Stimulated activated CD8-positive, alpha-beta memory T cell treated with anti-CD3 and anti-CD28 coated beads, Interleukin-2, amount 100 ng/mL, for 48 hours (primary cell): ENCODE data around the gene C10orf71.

Experiments
- DNase-seq, 2 donors: peaks; one replicate each; pipeline ENCODE4 v3.0.0-alpha.2; 2020; ENCODE audit warnings: low read depth in 2 of 2

The C10orf71 gene

GRCh38 chr10:49335364-49335972 lies 36.5 kb downstream of the C10orf71 start:
- DNase-seq: no peak

GRCh38 chr10:49338604-49339003 lies 39.6 kb downstream of the C10orf71 start:
- DNase-seq: no peak

GRCh38 chr10:49344840-49345239 lies 45.9 kb downstream of the C10orf71 start:
- DNase-seq: no peak

- DNase-seq: no peak
Observed at GRCh38 chr10:49347342-49347741, 48.4 kb downstream of the C10orf71 start.

- no peak for DNase-seq
Observed at GRCh38 chr10:49347827-49348226, 48.9 kb downstream of the C10orf71 start.

- DNase-seq: no peak
Observed at GRCh38 chr10:49348593-49348992, 49.6 kb downstream of the C10orf71 start.

GRCh38 chr10:49349390-49349789 lies 50.4 kb downstream of the C10orf71 start:
- no peak for DNase-seq

- DNase-seq: no peak
Observed at GRCh38 chr10:49350138-49350537, 51.2 kb downstream of the C10orf71 start.

- DNase-seq: no peak
Observed at GRCh38 chr10:49350846-49351532, 52.0 kb downstream of the C10orf71 start.

- no peak for DNase-seq
Observed at GRCh38 chr10:49351669-49352068, 52.7 kb downstream of the C10orf71 start.

- DNase-seq: no peak
Observed at GRCh38 chr10:49352323-49352722, 53.4 kb downstream of the C10orf71 start.

- DNase-seq: no peak
Observed at GRCh38 chr10:49353026-49353894, 54.3 kb downstream of the C10orf71 start.

- no peak for DNase-seq
Observed at GRCh38 chr10:49353895-49354566, 55.1 kb downstream of the C10orf71 start.

- DNase-seq: no peak
Observed at GRCh38 chr10:49354593-49354992, 55.6 kb downstream of the C10orf71 start.

- DNase-seq: no peak
Observed at GRCh38 chr10:49355221-49355620, 56.3 kb downstream of the C10orf71 start.

GRCh38 chr10:49356181-49356580 lies 57.2 kb downstream of the C10orf71 start:
- DNase-seq: no peak

GRCh38 chr10:49356944-49357343 lies 58.0 kb downstream of the C10orf71 start:
- DNase-seq: no peak

GRCh38 chr10:49357910-49358309 lies 58.9 kb downstream of the C10orf71 start:
- DNase-seq: no peak

GRCh38 chr10:49359349-49360270 lies 60.6 kb downstream of the C10orf71 start:
- DNase-seq: no peak

- DNase-seq: no peak
Observed at GRCh38 chr10:49360271-49361177, 61.6 kb downstream of the C10orf71 start.
